GM19035 (cell line): ENCODE results near the gene OPA3.
A peak's percentile ranks its signal among the peaks of the same experiment; 100 is the strongest.

ENCODE experiments used
- ATAC-seq: cut with Tn5 transposase; IDR thresholded peaks from one replicate; pipeline ENCODE4 v1.9.1; 2021; ENCODE audit not compliant: unreplicated experiment

The OPA3 gene

GRCh38 chr19:45505996-45506245, 78.7 kb downstream of the OPA3 start:
- no peak for ATAC-seq

GRCh38 chr19:45505151-45505995, 79.2 kb downstream of the OPA3 start:
- no peak for ATAC-seq

DNA sequence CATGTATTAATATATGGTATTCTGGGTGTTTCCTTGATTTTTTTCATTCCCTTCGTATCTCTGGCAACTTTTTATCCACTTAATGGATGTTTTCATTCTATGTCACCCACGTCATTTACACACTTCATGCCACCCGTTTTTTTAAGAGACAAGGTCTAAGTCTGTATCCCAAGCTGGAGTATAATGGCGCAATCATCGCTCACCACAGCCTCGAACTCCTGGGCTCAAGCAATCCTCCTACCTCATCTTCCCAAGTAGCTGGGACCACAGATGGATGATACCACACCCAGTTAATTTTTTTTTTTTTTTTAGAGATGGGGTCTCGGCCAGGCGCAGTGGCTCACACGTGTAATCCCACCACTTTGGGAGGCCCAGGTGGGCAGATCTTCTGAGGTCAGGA, 80.7 kb downstream of the OPA3 start:
- ATAC-seq = no peak

DNA sequence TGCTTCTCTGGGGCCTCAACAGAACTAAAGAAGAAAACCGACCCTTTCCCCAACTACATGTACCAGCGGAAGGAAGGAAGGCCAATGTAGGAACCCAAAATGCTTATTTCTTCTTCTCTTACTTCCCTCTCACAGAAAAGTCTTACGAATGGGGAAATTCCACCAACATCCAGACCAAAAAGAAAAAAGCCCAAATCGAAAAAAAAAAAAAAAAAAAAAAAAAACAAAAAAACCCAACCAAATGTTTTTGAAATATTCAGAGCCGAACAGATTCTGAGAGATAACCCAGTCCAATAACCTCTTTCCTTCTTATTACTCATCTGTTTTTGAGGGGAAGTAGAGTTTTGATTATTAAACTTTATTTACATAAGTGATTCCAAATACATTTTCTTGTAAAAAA, 82.5 kb downstream of the OPA3 start:
- no peak for ATAC-seq

DNA sequence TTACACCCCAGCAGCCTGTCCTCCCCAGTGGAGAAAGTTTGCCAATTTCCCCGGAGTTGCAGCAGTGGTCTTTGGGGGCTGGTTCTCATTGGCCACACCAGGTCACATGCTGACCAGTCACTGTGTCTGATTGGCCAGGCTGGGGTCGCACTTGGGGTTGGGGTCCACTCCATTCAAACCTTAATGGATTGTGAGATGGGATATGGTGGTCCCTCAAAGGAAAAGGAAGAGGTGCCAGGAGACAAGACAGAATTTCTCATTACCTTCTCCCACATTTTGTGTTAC, 82.9 kb downstream of the OPA3 start:
- no peak for ATAC-seq

DNA sequence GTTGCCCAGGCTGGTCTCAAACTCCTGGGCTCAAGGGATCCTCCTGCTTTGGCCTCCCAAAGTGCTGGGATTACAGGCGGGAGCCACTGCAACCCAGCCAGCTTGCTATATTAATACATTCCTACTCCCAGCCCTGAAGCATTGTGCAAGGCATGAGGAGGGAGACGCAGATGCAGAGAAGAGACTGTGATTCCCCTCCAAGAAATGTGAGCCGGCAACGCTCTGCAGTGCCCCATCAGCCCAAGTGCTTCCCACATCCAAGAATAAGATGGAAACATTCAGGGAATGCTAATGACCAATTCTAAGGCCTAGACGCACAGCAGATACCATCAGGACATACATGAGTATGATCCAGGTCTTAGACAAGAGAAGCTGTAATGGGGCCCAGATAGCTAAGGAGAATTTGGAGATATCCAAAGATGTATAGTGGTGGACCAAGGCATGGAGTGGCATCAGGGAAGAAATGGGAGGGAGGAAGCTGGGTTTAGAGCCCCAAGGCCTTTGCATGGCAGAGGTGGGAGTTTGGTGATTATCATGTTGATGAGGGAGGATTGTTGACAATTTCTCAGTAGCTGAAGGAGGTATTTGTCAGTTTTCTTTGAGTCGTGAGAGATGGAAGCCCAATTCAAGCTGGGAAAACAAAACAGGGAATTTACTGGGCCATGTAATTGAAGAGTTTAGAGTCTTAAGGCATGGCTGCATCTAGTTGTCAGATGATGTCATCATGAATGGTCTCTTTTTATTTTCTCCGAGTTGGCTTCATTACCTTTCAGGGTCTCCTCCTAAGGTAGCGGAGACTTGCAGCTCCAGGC, 83.5 kb downstream of the OPA3 start:
- ATAC-seq = no peak

DNA sequence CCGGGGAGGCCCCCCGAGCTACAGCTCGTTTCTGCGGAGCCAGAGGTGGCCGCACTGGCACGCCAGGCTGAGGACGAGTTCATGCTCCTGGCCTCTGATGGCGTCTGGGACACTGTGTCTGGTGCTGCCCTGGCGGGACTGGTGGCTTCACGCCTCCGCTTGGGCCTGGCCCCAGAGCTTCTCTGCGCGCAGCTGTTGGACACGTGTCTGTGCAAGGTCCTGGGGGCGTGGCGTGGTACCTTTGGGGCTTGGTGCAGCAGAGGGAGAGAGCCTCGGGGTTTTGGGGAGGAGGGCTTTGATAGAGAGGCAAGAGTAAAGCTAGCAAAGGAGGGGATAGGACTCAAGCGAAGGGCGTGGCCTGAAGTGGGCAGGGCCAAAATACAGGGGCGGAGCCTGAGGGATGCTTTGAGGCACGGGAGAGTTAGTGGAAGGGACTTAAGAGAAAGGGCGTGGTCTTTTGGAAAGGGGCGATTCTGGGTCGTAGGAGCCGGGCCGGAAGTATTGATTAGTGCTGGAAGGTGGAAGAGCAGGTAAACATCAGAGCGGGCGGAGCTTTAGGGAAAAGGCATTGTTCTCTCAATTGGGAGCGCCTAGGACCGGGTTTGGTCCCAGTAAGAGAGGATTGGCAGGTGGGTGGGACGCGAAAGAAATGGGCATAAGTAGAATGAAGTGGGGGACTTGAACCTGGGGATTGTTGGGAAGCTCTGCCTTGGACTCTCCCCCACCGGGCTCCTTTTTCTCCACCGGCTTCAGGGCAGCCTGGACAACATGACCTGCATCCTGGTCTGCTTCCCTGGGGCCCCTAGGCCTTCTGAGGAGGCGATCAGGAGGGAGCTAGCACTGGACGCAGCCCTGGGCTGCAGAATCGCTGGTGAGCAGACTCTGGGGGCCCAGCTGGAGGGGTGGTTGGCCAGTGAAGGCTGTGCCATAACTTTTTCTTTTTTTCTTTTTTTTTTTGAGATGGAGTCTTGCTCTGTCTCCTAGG, 85.1 kb downstream of the OPA3 start:
- ATAC-seq = no peak

DNA sequence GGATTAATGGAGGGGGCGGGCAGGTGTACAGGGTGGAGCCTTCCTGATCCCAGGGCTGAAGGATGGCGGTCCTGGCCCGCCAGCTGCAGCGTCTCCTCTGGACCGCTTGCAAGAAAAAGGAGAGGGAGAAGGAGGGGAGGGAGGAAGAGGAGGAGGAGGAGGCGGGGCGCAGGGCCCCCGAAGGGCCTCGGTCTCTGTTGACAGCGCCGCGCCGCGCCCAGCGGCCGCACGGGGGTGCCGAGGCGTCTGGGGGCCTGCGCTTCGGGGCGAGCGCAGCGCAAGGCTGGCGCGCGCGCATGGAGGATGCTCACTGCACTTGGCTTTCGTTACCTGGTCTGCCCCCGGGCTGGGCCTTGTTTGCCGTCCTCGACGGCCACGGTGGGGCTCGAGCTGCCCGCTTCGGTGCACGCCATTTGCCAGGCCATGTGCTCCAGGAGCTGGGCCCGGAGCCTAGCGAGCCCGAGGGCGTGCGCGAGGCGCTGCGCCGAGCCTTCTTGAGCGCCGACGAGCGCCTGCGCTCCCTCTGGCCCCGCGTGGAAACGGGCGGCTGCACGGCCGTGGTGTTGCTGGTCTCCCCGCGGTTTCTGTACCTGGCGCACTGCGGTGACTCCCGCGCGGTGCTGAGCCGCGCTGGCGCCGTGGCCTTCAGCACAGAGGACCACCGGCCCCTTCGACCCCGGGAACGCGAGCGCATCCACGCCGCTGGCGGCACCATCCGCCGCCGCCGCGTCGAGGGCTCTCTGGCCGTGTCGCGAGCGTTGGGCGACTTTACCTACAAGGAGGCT, 86.0 kb downstream of the OPA3 start, which contains the start of gene PPM1N:
PPM1N (plus strand) TSS at position 33 of the 785 bp plus-strand sequence; CDS start at position 63, 30 bp downstream.
- no peak for ATAC-seq

GRCh38 chr19:45497791-45498190, 86.8 kb downstream of the OPA3 start:
- no peak for ATAC-seq

DNA sequence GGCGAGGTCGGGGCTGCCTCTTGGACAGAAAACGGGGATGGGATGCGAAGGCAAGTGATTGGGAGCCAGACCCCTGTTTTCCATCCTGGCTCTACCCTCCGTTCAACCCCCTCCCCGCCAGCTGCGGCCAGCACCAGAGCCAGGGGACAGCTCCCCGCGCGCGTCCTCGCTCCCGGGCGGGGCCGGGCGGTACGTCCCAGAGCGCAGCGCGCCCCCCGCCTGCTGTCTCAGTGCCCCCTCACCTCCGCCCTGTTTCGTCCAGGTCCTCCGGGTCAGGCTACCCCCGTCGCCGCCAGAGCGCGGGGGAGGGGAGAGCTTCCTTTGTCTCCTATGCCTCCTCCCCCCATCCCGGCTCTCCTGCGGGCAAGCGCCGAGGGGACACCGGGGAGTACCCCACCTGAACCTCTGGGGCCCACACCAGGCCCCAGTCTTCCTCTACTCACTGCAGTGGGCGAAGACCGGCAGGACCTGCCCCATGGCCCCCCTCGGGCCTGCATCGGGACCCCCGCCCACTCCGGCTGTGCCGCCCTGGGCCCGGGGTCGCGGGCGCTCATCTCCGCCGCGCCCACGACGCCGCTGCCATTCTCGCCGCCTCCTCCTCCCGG, 88.2 kb downstream of the OPA3 start:
- no peak for ATAC-seq

- ATAC-seq = no peak
These were observed 89.4 kb downstream of the OPA3 start for GRCh38 chr19:45495178-45495577.

DNA sequence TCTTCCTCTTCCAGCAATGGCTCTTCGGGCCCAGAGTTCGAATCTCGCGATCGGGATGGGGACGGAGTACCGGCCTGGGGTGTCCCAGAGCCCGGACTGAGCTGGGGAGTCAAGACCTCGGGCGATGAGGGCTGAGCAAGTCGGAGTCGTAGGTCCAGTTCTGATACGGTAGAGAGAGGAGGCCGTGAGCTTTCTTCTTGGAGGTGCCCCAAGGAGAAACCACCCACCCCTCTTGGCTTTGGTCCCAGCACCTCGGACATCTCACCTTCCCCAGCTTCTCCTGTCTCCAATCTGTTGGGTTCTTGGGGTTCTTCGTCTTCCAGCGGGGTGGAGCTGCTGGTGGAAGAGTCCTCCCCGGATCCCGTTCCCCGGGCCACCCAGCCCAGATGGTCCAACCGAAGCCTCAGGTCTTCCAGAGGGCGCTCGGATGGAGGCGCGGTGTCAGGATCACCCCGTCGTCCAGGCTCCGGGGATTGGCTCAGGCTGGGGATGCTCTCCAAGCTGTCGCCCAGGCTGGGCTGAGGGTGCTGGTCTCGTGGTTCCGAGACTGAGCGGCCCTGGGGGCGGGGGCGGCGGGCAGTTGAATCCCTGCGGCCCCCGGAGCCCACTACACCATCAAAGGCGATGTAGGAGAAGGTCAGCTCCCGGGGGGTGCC, 90.2 kb downstream of the OPA3 start:
- ATAC-seq = no peak

- no peak for ATAC-seq
These were observed 91.8 kb downstream of the OPA3 start for GRCh38 chr19:45492627-45493470.

DNA sequence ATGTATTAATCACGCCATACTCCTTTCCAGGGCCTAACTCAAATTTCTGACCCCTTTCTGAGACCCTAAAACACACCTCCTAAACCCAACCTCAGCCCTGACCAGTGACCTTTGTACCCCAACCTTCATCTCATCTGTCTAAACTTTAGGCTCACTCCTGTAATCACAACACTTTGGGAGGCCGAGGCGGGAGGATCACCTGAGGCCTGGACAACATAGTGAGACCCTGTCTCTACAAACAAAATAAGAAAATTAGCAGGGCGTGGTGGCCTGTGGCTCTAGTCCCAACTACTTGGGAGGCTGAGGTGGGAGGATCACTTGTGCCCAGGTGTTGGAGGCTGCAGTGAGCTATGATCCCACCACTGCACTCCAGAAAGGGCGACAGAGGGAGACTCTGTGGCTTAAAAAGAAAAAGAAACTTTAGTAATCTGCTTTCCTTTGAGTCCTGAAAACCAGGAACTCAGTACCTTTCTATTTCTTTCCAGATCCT, 92.4 kb downstream of the OPA3 start:
- no peak for ATAC-seq

- ATAC-seq = no peak
These were observed 95.3 kb downstream of the OPA3 start for GRCh38 chr19:45489216-45489855.

DNA sequence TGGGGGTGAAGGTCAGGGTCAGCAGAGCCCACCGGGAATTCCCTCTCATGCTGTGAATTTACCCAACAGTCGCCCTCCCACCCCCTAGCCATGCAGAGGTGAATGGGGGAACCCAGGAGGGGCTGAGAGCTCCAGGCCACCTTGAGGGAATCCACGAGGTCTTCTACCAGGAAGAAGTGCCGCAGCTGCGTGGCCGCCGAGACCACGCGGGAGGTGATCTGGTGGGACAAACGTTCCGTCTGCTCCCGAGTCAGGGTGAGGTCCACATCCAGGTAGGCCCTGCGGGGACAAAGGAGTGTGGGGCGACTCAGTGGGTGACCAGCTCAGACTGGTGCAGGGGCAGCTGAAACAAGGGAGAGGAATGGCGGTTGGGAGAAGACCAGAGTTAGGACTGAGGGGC, 95.9 kb downstream of the OPA3 start:
- no peak for ATAC-seq

DNA sequence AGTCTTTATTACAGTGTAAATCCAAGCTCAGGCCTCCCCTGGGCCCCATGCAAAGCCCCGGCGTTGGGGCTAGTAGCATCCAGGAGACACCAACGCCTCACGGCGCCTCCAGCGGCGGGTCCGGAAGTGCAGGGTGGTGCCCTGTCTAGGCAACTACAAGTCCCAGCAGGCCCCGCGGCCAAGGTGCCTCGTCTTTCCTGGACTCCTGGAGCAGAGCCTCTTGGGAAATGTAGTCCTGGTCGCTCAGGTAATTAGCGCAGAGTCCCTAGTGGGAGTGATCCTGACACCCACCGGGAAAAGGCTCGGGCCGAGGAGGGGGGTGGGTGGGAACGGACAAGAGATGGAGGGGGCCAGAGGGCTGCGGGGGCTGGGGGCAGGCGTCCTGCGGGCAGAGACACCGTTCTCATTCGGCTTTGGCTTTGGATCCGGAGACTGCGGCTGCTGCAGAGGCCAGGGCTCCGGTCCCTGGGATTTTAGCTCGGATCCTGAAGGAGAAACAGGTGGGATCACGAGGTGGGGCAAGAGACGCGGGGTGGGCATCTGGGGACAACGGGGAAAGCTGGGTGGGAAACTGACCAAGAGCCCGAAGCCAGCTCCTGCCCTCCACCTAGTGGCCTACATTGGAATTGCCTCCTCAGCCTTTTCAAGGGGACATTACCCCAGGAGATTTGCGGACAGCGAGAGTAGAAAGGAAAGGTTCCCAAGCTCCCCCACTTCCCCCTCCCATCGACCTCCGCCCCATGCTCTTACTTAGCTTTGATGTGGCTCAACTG, 99.1 kb downstream of the OPA3 start:
- ATAC-seq = peak; percentile 96
